Measurements from ENCODE around the gene CLDN15. TPM values are rescaled to one million over a fixed set of nuclear protein-coding genes. Genes with fewer than 3 reads are reported as not detected.

Gene CLDN15
- total and polyA plus RNA-seq, 10 donors, result 11.1 to 49.2 (median 21.2) TPM

DNA sequence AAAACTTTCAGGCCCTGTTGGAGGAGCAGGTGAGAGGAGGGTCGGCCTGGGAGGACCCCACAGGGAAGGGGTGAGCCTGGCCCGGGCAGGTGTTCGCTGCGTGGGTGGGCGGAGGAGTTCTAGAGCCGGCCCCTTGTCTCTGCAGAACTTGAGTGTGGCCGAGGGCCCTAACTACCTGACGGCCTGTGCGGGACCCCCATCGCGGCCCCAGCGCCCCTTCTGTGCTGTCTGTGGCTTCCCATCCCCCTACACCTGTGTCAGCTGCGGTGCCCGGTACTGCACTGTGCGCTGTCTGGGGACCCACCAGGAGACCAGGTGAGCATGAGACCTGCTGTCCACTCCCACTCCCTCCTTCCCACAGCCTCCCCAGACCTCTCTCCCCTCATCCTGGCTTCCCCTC lies 14.1 kb downstream of the CLDN15 start:
- Histone ChIP-seq H3K4me3 (no peak overlapping the region), H3K27ac (no peak overlapping the region), H3K4me1 (peaks cover 12 to 43% (median 26%) of the 10 kb centered on the region in 6 donors), H3K36me3 (peaks cover 8 to 79% (median 47%) of the 10 kb centered on the region in 6 donors), H3K9me3 (no peaks in the 10 kb centered on the region), H3K27me3 (replicated peaks in 1 of 7) (no peaks in the 10 kb centered on the region)
- DNase-seq, result no peak
- intact Hi-C loops (cut with DNase I; ENCODE audit: low total_unique reads), result no loop called here
- 92 to 98% (median 98%) methylated on average over 15 of the region's 15 CpGs for WGBS, 5 donors
- TF ChIP-seq POLR2A (IDR thresholded peaks at IDR 0.05), result no peak
- peak in 1 of 3 donors; percentile 23 for TF ChIP-seq POLR2AphosphoS5 (IDR thresholded peaks at IDR 0.05)

DNA sequence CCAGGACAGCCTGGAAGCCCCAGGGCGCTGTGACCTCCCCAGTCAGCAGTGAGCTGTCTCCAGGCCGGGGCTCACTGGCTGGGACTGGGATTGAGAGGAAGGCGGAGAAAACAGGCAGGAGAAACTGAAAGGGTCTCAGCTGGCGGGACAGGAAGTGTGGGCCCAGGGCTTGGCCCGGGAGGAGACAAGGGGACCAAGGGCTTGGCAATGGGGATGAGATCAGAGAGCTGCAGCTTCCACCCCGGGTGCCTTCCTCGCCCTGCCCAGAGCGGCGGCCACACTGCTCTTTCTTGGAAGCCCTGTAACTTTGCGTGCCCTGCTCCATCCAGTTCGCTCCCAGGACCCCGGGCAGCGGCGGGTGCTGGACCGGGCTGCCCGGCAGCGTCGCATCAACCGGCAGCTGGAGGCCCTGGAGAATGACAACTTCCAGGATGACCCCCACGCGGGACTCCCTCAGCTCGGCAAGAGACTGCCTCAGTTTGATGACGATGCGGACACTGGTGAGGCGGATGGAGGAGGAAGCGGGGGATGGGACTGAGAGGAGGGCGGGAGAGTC lies 15.2 kb downstream of the CLDN15 start:
- H3K4me3 ChIP-seq, result no peak overlapping the region

DNA sequence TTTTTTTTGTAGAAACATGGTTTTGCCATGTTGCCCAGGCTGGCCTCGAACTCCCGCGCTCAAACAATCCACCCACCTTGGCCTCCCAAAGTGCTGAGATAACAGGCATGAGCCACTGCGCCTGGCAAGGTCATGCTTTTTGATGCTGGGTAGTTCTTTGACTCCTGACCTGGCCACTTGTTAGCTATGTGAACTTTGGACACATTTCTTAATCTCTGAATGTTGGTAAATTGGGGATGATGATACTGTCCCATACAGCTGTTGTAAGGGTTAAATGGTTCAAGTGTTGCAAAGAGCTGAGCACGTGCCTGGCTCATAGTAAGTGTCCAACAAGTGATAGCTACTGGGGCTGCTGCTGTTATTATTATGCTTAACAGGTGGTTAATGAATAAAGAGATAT lies 17.3 kb downstream of the CLDN15 start:
- no peaks in the 10 kb centered on the region for H3K9me3 ChIP-seq
- H3K27me3 ChIP-seq (replicated peaks in 1 of 7), result no peaks in the 10 kb centered on the region
- H3K4me3 ChIP-seq, result no peak overlapping the region
- TF ChIP-seq POLR2AphosphoS5 (IDR thresholded peaks at IDR 0.05) (no peak), POLR2A (IDR thresholded peaks at IDR 0.05) (no peak)
- TF ChIP-seq, protein P1, sequence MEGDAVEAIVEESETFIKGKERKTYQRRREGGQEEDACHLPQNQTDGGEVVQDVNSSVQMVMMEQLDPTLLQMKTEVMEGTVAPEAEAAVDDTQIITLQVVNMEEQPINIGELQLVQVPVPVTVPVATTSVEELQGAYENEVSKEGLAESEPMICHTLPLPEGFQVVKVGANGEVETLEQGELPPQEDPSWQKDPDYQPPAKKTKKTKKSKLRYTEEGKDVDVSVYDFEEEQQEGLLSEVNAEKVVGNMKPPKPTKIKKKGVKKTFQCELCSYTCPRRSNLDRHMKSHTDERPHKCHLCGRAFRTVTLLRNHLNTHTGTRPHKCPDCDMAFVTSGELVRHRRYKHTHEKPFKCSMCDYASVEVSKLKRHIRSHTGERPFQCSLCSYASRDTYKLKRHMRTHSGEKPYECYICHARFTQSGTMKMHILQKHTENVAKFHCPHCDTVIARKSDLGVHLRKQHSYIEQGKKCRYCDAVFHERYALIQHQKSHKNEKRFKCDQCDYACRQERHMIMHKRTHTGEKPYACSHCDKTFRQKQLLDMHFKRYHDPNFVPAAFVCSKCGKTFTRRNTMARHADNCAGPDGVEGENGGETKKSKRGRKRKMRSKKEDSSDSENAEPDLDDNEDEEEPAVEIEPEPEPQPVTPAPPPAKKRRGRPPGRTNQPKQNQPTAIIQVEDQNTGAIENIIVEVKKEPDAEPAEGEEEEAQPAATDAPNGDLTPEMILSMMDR (IDR thresholded peaks at IDR 0.05 in 8 of 11, conservative IDR thresholded peaks at IDR 0.05 in 3 of 11), result no peak
- peaks cover 20 to 67% (median 45%) of the 10 kb centered on the region in 6 donors for H3K4me1 ChIP-seq
- 66 to 90% (median 75%) methylated on average over 5 of the region's 5 CpGs for WGBS, 5 donors
- H3K36me3 ChIP-seq, result peaks cover 8 to 55% (median 29%) of the 10 kb centered on the region in 6 donors
- intact Hi-C loops (cut with DNase I; ENCODE audit: low total_unique reads), result no loop called here
- DNase-seq, result no peak
- no peak overlapping the region for H3K27ac ChIP-seq

More for the DNA sequence above, 15.2 kb downstream of the CLDN15 start:
- H3K9me3 ChIP-seq, result no peaks in the 10 kb centered on the region
- H3K4me1 ChIP-seq, result peaks cover 15 to 47% (median 28%) of the 10 kb centered on the region in 6 donors
- TF ChIP-seq POLR2AphosphoS5 (IDR thresholded peaks at IDR 0.05) (no peak), POLR2A (IDR thresholded peaks at IDR 0.05) (no peak)
- TF ChIP-seq, protein P1 (IDR thresholded peaks at IDR 0.05 in 8 of 11, conservative IDR thresholded peaks at IDR 0.05 in 3 of 11), result no peak
- intact Hi-C loops (cut with DNase I; ENCODE audit: low total_unique reads), result no loop called here
- WGBS, 5 donors, result 91 to 96% (median 93%) methylated on average over 26 to 27 of the region's 27 CpGs
- H3K36me3 ChIP-seq, result peaks cover 8 to 68% (median 41%) of the 10 kb centered on the region in 6 donors
- DNase-seq, result no peak
- H3K27me3 ChIP-seq (replicated peaks in 1 of 7), result no peaks in the 10 kb centered on the region
- no peak overlapping the region for H3K27ac ChIP-seq

DNA sequence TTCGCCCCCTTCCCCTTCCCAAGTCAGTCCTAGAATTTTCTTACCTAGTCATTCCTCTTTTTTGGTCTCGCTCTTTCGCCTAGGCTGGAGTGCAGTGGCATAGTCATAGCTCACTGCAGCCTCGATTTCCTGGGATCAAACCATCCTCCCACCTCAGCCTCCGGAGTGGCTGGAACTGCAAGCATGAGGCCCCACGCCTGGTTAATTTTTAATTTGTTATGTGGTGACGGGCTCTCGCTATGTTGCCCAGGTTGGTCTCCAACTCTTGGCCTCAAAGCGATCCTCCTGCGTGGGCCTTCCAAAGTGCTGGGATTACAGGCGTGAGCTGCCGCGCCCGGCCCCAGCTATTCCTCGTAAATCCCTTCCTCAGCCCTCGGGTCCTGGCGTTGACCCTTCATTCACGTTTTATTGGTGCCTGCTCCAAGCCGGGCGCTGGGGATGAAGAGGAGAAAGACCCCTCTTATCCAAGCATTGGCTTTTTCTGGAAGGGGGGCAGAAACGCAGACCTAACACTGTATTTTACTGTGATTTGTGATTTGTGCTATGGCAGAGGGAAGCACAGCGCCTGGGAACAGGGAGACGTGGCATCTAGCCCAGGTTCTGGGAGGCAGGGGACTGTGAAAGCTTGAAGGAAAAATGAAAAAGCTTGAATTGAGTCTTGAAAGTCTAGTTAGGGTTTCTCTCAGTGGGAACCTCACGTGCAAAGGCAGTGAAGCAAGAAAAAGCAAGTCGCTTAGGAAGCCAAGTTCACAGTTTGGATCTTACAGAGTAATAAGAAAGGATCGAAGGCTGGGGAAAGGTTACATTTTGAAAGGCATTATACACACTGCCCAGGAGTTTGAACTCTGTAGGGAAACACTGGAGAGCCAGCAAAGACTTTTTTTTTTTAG lies 19.1 kb downstream of the CLDN15 start:
- intact Hi-C loops (cut with DNase I; ENCODE audit: low total_unique reads), result no loop called here
- WGBS, 5 donors, result 9 to 12% (median 10%) methylated on average over 22 to 26 of the region's 26 CpGs
- DNase-seq, result no peak
- TF ChIP-seq, protein P1 (IDR thresholded peaks at IDR 0.05 in 8 of 11, conservative IDR thresholded peaks at IDR 0.05 in 3 of 11), result no peak
- TF ChIP-seq POLR2AphosphoS5 (IDR thresholded peaks at IDR 0.05), result no peak
- TF ChIP-seq POLR2A (IDR thresholded peaks at IDR 0.05), result no peak
- Histone ChIP-seq H3K9me3 (no peaks in the 10 kb centered on the region), H3K4me1 (peaks cover 20 to 76% (median 48%) of the 10 kb centered on the region in 6 donors), H3K27ac (peak overlapping the region; percentile 66 to 97 (median 94)), H3K27me3 (replicated peaks in 1 of 7) (no peaks in the 10 kb centered on the region), H3K4me3 (peak overlapping the region; percentile 65 to 92 (median 88)), H3K36me3 (peaks cover 0 to 55% (median 27%) of the 10 kb centered on the region in 6 donors)

All from spleen (tissue), 11 donors.